Ovary (tissue), 9 donors: ENCODE data around the gene PLXNA2. TPM values are rescaled to one million over a fixed set of nuclear protein-coding genes. Genes with fewer than 3 reads are reported as not detected.

Experiments
- DNase-seq, 5 donors: peaks; one replicate each; pipeline ENCODE4 v3.0.0-alpha.2; 2019 to 2020
- H3K27ac ChIP-seq, 2 donors: fragments of 200-600 bp; one replicate each; pipeline versions ENCODE4 v1.5.1 to v1.8.0; 2019 to 2022
- H3K27me3 ChIP-seq: fragments of 200-600 bp; one replicate; pipeline ENCODE4 v1.8.0; 2022
- H3K36me3 ChIP-seq: fragments of 200-600 bp; sonication (generic); one replicate; pipeline ENCODE4 v1.5.1; 2019
- H3K4me1 ChIP-seq: one replicate; pipeline ENCODE4 v1.8.1; 2013; ENCODE audit warnings: mild to moderate bottlenecking, moderate library complexity; ENCODE audit not compliant: insufficient read depth
- H3K4me3 ChIP-seq: fragments of 200-600 bp; sonication (generic); one replicate; pipeline ENCODE4 v1.5.1; 2017
- H3K9me3 ChIP-seq, 2 donors: fragments of 200-600 bp in 1 of 2; sonication (generic) in 1 of 2; one replicate each; pipeline versions ENCODE4 v1.5.1 to v1.8.1; 2013 to 2019; ENCODE audit warnings: mild to moderate bottlenecking in 1 of 2, moderate library complexity in 1 of 2
- CTCF ChIP-seq, 3 donors: fragments of 450-650 bp in 2 of 3; fragments of 200-600 bp in 1 of 3; IDR thresholded peaks; one replicate each; pipeline versions ENCODE4 v1.5.1 to v1.8.0; 2016 to 2022; ENCODE audit warnings: antibody characterized with exemption in 3 of 3, mild to moderate bottlenecking in 1 of 3
- EP300 ChIP-seq: sonication (generic); formaldehyde crosslinking; IDR thresholded peaks from one replicate; pipeline ENCODE4 v1.6.1; 2017; ENCODE audit warnings: antibody characterized with exemption
- POLR2A ChIP-seq: fragments of 450-650 bp; IDR thresholded peaks from one replicate; pipeline ENCODE4 v1.6.1; 2017; ENCODE audit warnings: antibody characterized with exemption, mild to moderate bottlenecking, moderate library complexity
- WGBS, 3 donors: extraction: QIAGEN DNeasy Blood & Tissue Kit in 1 of 3; methylation state at CpG; one replicate each; pipeline versions ENCODE4 v1.1.5 to v1.1.7; 2013 to 2017; 5-methylcytosine and 5-hydroxymethylcytosine counted together
- intact Hi-C, 4 donors: fragments of 100-400 bp; cut with DNase I; formaldehyde crosslinking; loops; one replicate each; pipeline versions ENCODE4 v1.11.0 to v1.15.1; 2022 to 2023
- polyA plus RNA-seq, 2 donors: library from polyadenylated mRNA; stranded (reverse); fragments of 200-250 nt in 1 of 2; fragments of 350-450 nt in 1 of 2; fragmentation: Illumina TruSeq in 1 of 2; extraction: RNeasy Lipid Tissue Mini Kit (QIAGEN cat#74804) in 1 of 2; gene quantifications; one replicate each; pipeline ENCODE4 v1.2.3, GENCODE V29; 2013 to 2014
- total RNA-seq, 7 donors: library from RNA; depleted of rRNA in 2 of 7; stranded (reverse); fragments of >200 nt in 2 of 7; fragmentation: NEBNext Ultra II Directional in 3 of 7; extraction: Animal tissue kit (Norgen Biotek cat#: 25700) in 3 of 7; gene quantifications; one replicate each; pipeline versions ENCODE4 v1.1.0 to v1.2.4, GENCODE V29; 2016 to 2023
- donor health status: DM: no; HTN: no; CAD: no; lungs with moderate emphysema.
- donor health status: DM: no; HTN: no; CAD: no.
- donor health status: Bipolar disorder and iron deficiency.
- donor health status: DM: yes; HTN: yes; CAD: no.
- donor health status: DM: no; HTN: no; CAD: no.
- donor health status: DM: yes; HTN: yes; CAD: no.

Gene PLXNA2
- total and polyA plus RNA-seq, 9 donors: 10.7 to 71.5 (median 44.0) TPM

DNA sequence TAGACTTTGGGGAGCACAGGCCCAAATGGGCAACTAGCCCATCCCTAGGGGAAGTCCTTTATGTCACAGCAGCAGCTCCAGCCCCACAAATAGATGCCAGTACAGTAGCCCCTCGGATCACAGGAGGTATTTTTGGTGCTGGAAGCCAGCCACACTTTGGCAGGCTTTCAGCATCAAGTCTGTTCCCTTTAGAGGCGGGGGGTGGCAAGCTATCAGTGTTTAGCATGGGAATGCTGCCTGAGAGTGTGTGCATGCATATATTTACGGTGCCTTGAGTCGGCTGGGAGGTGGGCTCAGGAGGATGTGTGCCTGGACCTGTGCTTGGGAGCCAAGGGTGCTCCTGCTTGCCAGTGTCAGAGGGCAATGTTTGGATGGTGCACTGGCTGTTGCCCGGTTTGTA, 3.5 kb upstream of the PLXNA2 start:
- H3K36me3 ChIP-seq: no peaks in the 10 kb centered on the region
- peaks cover 7% of the 10 kb centered on the region for H3K4me1 ChIP-seq
- TF ChIP-seq POLR2A: no peak
- no peak for TF ChIP-seq EP300
- no peak for TF ChIP-seq CTCF (IDR thresholded peaks at IDR 0.05)
- H3K9me3 ChIP-seq: no peaks in the 10 kb centered on the region
- intact Hi-C loops: loop anchor here (5.0 to 10.0 kb wide), 4 partner anchors 113 to 363 kb away; no protein-coding TSS in a partner anchor
- no peak for DNase-seq
- H3K27ac ChIP-seq: no peak overlapping the region
- H3K27me3 ChIP-seq: no peaks in the 10 kb centered on the region
- 48 to 86% (median 49%) methylated on average over 5 of the region's 5 CpGs for WGBS, 3 donors
- no peak overlapping the region for H3K4me3 ChIP-seq

GRCh38 chr1:208245185-208245705, 1.1 kb upstream of the PLXNA2 start:
- peak; percentile 92 to 97 (median 95) for DNase-seq
- 3 to 4% (median 4%) methylated on average over 22 of the region's 22 CpGs for WGBS, 3 donors
- Histone ChIP-seq H3K27ac (peak overlapping the region; percentile 40 to 80), H3K4me3 (peak overlapping the region; percentile 71), H3K9me3 (no peaks in the 10 kb centered on the region), H3K4me1 (peaks cover 8% of the 10 kb centered on the region), H3K36me3 (no peaks in the 10 kb centered on the region), H3K27me3 (no peaks in the 10 kb centered on the region)
- TF ChIP-seq POLR2A (peak; percentile 22), EP300 (no peak), CTCF (IDR thresholded peaks at IDR 0.05) (peak; percentile 83 to 95 (median 94))
- intact Hi-C loops: loop anchor here (5.0 to 10.0 kb wide), 4 partner anchors 110 to 360 kb away; no protein-coding TSS in a partner anchor

DNA sequence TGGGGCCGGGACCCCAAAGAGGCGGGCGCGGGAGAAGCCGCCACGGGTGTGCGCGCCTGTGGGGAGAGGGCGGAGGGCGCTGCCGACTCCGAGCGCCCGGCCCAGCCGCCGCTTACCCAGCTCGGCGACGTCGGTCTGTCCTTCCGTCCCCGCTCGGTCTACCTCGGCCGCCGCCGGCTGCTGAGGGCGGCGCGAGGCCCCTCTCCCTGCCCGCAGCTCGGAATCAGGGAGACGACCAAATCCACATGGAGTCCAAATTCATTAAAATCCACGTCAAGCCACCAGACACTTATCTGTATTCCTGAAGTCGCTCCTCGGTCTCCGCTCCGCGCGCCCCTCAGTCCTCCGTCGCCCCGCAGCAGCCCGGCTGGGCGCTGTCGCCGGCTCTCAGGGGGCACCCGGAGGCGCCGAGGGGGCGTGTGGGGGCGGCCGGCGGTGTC, 637 bp downstream of the PLXNA2 start:
- Histone ChIP-seq H3K9me3 (no peaks in the 10 kb centered on the region), H3K4me3 (peak overlapping the region; percentile 71), H3K4me1 (peaks cover 15% of the 10 kb centered on the region), H3K27ac (peak overlapping the region; percentile 40 to 80), H3K36me3 (no peaks in the 10 kb centered on the region), H3K27me3 (no peaks in the 10 kb centered on the region)
- TF ChIP-seq POLR2A (no peak), EP300 (no peak), CTCF (IDR thresholded peaks at IDR 0.05) (no peak)
- WGBS, 3 donors: 0 to 1% (median 0%) methylated on average over 45 to 54 of the region's 54 CpGs
- DNase-seq: no peak
- intact Hi-C loops: loop anchor here (5.0 to 10.0 kb wide), 10 partner anchors 109 to 359 kb away; no protein-coding TSS in a partner anchor

DNA sequence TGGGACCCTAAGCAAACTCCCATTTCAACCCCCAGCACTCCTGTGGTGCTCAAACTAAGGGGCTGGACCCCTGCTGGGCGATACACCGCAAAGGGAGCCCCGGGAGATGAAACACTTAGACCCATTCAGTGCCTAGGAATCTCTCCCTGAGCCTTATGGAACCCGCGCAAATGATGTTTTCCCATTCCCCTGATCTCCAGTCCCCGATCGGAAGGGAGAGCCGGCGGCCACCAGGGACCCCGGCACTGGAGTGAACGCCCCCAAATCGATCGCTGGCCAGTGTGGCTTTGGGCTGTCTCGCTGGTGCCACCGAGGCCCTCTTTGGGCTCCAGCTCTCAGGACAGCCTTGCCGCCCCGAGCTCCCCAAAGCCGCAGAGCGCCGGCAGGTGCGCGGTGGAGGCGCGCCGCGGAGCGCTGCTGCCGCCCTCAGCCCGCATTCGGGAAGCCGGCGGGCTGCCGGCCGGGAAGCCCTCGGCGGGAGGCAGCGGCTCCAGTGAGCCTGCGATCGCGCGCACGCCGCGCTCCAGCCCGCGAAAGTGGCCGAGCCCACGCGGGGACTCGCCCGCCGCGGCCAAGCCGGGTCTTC, 1.1 kb downstream of the PLXNA2 start:
- intact Hi-C loops: loop anchor here (5.0 to 10.0 kb wide), 10 partner anchors 108 to 358 kb away; no protein-coding TSS in a partner anchor
- DNase-seq: peak in 1 of 5 donors; percentile 65
- 1% methylated on average over 45 to 54 of the region's 54 CpGs for WGBS, 3 donors
- Histone ChIP-seq H3K27me3 (no peaks in the 10 kb centered on the region), H3K4me1 (peaks cover 15% of the 10 kb centered on the region), H3K36me3 (no peaks in the 10 kb centered on the region), H3K9me3 (no peaks in the 10 kb centered on the region), H3K27ac (peak overlapping the region; percentile 40 to 80), H3K4me3 (peak overlapping the region; percentile 71)
- peak in 1 of 3 donors; percentile 32 for TF ChIP-seq CTCF (IDR thresholded peaks at IDR 0.05)
- no peak for TF ChIP-seq EP300
- no peak for TF ChIP-seq POLR2A
